HG03378 (cell line): ENCODE results near the gene OR12D1.
"Not testable (repeated sequence)": the region's sequence is repeated elsewhere in the genome, so short reads cannot be mapped to it uniquely, and the experiment has no call there.

Experiments
- ATAC-seq: cut with Tn5 transposase; IDR thresholded peaks from one replicate; pipeline ENCODE4 v1.9.1; 2021; ENCODE audit warnings: mild to moderate bottlenecking, moderate library complexity; ENCODE audit not compliant: unreplicated experiment

Gene OR12D1

DNA sequence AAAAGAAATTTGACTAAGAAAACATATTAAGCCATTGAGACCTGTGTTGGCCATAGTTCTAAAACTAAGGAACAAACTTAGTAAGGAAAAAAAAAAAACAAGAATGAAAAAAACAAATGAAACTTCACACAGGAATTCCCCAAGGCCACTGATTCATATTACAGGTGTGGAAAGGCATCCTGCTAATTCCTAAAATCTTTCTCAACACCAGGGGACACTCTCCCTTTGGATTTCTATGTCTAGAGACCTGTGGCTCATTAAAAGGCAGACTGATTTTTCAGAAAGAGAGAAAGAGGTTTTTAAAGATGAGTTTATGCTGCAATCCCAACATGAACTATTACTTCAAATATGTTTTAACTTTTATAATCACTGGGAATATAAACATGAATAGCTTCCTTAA, at the start of gene OR12D1:
OR12D1 (plus strand) TSS at position 341 of the 400 bp plus-strand sequence.
- ATAC-seq, result no peak

DNA sequence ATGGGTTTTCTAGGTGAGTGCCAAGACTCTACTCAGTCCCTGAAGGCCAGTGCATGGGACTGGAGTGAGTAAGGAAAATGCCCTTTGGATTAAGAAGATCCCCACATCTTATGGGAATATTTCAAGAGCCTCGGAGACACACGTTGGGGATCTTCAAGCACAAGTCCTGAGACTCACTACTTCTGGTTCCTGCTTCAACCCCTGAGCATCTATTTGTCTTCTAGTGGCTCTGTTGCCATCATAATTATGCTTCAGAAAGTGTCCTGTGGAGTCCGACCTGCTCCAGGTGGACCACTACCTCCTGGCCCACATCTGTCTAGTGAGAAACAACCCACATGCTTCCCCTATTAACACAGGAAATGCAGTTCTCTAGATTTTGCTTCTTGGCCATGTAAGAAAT, 46.0 kb upstream of the OR12D1 start, which contains the start of gene OR5V1:
OR5V1 (minus strand) TSS at position 101 of the 400 bp plus-strand sequence. CDS start 12,670 bp downstream, outside the sequence.
- ATAC-seq, result no peak

DNA sequence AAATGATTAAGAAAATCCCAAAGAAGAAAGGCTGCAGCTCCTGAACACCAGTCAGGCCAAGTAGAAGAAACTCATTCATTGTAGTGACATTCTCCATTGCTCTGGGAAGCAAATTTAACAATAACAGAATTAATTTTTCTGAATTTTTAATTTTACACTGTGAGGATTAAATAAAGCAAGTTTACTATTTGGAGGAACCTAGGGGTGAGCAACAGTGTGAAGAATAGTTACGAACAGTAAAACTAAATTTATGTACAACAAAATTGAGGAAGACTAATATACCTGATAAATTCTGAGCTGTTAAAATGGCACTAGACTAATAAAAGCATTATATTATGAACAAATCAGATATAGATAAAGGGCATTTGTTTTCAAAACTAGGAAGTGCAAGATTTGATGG, 39.5 kb upstream of the OR12D1 start, which contains the start of gene OR12D3:
OR12D3 (minus strand) TSS at position 101 of the 400 bp plus-strand sequence; CDS start at position 97, 4 bp downstream.
- no peak for ATAC-seq

DNA sequence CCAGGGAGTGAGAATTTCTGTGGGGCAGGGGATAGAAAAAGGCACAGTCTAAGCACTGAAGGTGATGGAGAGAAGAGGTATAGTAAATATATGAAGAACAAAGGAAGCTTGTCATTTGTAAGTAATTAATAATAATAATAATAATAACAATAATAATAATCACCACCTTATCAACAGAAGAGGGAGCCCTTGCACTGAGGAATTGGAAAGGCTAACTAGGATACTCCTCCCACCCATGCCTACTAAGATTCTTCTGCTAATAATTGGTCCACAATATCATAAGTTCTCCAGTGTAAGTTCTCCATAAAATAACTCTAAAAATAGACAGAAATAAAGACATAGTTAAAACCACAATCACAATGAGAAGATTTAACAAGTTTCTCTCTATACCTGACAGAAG, 38.7 kb upstream of the OR12D1 start:
- ATAC-seq, result no peak

DNA sequence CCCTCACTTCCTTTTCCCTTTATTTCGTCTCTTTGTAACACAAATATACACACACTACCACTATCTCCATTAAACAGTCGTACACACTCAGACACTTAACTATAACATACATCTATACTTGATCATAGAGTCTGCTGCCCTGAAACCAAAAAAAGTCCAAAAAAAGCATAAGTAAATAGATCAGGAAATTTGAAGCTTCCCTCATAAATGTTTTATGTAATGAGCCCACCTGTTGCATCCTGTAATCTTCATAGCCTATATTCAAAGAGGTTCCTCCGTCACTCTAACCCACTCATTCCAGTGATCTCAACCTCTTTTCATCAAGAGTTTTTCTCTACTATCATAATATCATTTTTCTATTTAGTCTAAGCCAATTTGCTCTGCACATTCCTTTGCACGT, 26.2 kb upstream of the OR12D1 start:
- ATAC-seq, result no peak

DNA sequence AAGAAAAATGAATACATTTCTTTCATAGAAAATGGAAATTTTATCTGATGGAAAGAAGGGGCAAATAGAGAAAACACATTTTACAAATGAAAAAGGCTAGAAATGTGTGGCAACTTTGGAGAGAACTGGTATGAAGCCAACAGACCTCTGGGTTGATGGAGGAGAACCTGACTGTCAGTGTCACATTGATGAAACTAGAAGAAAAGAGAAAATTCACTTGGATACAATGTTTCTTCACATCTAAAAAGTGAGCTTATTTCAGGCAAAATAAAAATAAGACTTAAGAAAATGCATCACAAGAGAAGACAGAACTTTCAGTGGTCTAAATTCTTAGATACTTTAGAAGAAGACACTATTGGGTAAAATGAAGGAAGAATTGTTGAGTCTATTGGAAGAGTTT, 19.4 kb upstream of the OR12D1 start, which contains the start of gene OR12D2:
OR12D2 (plus strand) TSS at position 301 of the 400 bp plus-strand sequence. CDS start 1,069 bp downstream, outside the sequence.
- no peak for ATAC-seq

- ATAC-seq, result no peak
These were observed 15.2 kb upstream of the OR12D1 start for GRCh38 chr6:29399525-29399924.

DNA sequence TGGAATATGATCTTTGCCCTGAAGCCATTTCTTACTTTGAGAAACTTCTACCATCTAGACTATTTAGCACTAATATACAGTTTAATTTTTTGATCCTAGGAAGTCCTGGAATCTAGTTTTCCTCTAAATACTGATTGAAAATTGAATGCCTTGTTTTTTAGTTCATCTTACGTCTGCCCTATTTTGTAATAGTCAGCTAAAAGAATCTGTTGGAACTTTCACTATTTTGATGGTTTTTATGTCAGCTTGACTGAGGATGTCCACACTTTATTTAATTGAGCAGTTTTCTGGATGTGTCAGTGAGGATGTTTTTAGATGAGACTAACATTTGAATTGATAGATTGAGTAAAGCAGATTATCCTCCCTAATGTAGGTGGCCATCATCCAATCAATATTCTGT, 10.9 kb upstream of the OR12D1 start:
- no peak for ATAC-seq

DNA sequence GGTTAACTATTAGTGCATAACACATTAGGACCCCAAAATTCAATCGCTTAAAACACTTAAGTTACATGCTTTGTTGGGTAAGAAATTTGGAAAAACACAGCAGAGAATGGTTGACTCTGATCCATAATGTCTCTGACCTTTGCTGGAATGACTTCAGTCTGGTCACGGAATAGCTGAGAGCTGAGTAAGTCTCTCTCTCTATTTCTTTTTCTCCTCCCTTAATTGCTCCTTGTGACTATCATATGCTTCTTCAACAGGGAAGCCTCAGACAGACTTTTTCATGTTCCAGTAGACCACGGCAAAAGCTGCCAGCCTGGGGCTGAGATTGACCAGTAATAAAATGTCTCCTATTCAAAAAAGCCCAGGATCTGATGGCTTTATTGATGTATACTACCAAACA, 4.8 kb downstream of the OR12D1 start:
- no peak for ATAC-seq

DNA sequence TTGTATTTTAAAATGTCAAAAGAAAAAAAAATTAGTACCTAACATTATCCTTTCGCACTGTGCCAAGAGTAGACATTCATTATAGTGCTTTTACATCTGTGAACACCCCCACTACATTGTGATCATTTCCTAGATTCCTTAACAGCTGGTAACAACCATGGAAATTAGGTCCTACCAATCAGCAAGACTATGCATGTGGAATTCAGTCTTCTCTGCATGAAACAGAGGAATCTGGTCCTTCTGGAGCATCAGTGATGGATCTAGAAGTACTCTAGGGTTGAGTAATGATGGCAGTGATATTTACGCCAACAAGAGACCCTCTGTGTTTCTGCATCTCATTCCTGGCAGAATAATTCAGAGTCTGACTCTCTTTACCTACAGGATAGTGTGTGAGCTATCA, 9.4 kb downstream of the OR12D1 start:
- no peak for ATAC-seq

DNA sequence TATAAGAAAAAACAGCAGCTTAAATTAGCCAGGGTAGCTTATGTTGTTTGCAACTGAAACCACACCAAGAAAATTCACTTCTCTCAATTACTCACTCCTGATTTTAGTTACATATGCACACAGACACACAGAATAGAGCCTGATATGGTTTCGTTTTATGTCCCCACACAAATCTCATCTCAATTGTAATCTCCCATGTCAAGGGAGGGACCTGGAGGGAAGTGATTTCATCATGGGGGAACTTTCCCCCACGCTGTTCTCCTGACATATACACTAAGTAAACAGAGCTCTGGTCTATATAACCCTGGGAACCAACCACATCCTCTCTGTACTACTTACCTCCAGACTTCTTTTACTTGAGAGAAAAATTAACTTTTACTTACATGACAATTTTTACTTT, 9.8 kb downstream of the OR12D1 start:
- no peak for ATAC-seq

GRCh38 chr6:29425075-29425474, 10.3 kb downstream of the OR12D1 start:
- ATAC-seq, result no peak

DNA sequence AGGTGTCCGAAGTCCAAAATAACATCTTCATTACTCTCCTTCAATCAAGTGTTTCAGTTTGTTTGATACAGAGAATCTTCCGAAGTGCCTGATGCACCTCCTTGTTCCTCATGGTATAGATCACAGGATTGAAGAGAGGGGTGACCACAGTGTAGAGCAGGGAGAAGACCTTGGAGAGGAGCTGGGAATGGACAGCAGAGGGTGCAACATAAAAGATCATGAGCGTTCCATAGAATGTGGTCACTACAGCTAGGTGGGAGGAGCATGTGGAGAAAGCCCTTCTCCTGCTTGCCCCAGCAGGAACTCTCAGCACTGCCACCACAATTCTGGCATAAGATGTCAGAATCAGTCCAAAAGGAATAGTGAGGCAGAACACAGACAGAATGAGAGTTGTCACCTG, 11.9 kb downstream of the OR12D1 start:
- ATAC-seq, result no peak

DNA sequence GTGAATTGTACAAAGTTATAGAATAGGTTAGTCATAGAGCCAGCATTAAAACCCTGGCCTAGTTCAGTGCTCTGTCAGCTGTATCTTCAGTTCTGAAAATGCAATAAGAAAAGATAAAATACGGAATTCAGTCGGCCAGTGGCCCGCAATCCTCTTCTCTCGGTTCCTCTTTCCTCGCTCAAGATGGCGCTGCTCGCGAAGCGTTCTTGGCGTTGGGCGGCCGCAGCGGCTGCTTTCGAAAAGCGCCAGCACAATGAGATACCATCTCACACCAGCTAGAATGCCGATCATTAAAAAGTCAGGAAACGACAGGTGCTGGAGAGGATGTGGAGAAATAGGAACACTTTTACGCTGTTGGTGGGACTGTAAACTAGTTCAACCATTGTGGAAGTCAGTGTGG, 22.0 kb downstream of the OR12D1 start:
- not testable (repeated sequence) for ATAC-seq

GRCh38 chr6:29439006-29439405, 24.3 kb downstream of the OR12D1 start, which contains the start of gene OR10C1:
OR10C1 (plus strand) TSS chr6:29439306; CDS start chr6:29440016, 710 bp downstream.
- no peak for ATAC-seq

- ATAC-seq, result no peak
These were observed 28.0 kb downstream of the OR12D1 start for GRCh38 chr6:29442719-29443118.

DNA sequence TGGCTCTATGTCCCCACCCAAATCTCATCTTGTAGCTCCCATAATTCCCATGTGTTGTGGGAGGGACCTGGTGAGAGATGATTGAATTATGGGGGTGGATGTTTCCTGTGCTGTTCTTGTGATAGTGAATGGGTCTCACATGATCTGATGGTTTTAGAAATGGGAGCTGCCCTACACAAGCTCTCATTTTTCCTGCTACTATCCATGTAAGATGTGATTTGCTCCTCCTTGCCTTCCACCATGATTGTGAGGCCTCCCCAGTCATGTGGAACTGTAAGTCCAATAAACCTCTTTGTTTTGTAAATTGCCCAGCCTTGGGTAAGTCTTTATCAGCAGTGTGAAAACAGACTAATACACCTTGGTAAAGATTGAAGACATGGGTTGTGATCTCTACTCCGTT, 29.3 kb downstream of the OR12D1 start:
- ATAC-seq, result not testable (repeated sequence)

DNA sequence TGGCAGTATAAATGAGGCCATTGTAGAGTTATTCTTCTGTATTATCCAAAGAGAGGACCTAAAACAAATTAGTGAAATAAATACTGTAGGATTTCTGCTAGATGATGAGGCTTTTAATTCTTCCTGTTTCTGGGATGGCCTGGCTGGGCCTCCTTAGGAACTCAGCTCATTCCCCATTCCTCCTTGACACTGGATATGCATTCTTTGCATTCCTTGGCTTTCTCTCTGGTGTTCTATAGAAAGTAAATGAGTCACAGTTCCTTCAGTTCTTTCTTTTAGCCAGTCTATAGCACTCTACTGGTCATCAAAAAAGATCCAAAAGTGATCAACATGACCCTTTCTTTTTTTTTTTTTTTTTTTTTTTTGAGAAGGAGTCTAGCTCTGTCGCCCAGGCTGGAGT, 32.9 kb downstream of the OR12D1 start:
- ATAC-seq, result no peak

DNA sequence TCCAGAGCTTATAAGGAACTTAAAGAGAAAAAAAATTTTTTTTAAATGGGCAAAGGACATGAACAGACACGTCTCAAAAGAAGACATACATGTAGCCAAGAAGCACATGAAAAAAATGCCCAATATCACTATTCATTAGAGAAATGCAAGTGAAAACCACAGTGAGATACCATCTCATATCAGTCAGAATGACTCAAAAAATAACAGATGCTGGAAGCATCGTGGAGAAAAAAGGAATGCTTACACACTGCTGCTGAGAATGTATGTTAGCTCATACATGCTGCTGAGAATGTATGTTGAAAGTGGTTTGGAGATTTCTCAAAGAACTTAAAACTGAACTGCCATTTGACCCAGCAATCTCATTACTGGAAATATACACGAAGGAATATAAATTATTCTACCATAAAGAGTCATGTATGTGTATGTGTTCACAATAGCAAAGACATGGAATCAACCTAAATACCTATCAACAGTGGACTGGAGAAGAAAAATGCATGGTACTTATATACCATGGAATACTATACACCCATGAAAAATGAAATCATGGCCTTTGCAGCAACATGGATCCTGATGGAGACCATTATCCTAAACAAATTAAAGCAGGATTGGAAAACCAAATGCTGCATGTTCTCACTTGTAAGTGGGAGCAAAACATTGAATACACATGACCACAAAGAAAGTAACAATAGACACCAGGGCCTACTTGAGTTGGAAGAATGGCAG, 36.9 kb downstream of the OR12D1 start:
- ATAC-seq, result no peak

GRCh38 chr6:29456971-29457370, 42.2 kb downstream of the OR12D1 start, which contains the start of the genes OR11A1 and OR2H1:
OR11A1 (minus strand) TSS chr6:29457071; CDS start chr6:29427641, 29,430 bp downstream.
OR2H1 (plus strand) TSS chr6:29457155; CDS start chr6:29461770, 4,615 bp downstream.
- ATAC-seq, result no peak

DNA sequence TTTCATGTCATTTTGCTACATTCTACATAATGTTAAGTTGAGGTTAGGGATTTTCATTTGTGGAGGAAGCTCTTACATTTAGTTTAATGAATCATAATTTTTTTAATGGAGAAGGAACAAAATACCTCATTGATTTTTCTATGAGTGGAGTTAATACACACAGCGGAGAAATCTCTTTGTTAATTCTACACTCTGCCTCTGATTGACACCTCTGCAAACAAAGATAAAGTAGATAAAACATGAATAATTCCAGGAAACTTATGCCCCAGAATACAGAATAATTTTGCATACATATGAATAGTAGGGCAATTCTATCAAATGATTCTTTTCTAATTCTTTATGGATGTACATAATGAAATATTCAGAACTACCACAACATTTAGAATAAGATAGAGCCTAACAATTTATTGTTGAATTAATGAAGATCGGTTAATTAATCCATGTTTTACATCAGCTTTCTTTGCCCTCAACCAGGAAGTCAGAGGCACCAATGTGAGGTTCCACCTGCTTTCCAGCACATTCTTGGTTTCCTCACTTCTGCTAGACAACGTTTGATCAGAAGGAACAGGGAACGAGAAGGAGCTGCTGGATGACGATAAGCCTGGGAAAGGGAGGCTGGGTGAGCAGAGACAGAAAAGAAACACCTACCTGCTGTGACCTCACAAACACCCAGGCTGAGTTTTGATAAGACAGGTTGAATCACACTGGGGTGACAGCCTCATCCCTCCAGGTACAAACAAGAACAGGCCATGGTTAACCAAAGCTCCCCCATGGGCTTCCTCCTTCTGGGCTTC, 46.5 kb downstream of the OR12D1 start:
- no peak for ATAC-seq

- ATAC-seq, result no peak
These were observed 47.3 kb downstream of the OR12D1 start for GRCh38 chr6:29462022-29462421.
